ENCODE measurements around the gene ARHGAP20. TPM values are rescaled to one million over a fixed set of nuclear protein-coding genes. Genes with fewer than 3 reads are reported as not detected.

Gene ARHGAP20
- total and polyA plus RNA-seq, 2 of the 8 experiments (the other 6 are each of a cell fraction or from before 2014, with no cell fraction given): 0.05 to 0.28 TPM

GRCh38 chr11:110735455-110736170, 23.4 kb upstream of the ARHGAP20 start (continued):
- TF ChIP-seq, protein P1, sequence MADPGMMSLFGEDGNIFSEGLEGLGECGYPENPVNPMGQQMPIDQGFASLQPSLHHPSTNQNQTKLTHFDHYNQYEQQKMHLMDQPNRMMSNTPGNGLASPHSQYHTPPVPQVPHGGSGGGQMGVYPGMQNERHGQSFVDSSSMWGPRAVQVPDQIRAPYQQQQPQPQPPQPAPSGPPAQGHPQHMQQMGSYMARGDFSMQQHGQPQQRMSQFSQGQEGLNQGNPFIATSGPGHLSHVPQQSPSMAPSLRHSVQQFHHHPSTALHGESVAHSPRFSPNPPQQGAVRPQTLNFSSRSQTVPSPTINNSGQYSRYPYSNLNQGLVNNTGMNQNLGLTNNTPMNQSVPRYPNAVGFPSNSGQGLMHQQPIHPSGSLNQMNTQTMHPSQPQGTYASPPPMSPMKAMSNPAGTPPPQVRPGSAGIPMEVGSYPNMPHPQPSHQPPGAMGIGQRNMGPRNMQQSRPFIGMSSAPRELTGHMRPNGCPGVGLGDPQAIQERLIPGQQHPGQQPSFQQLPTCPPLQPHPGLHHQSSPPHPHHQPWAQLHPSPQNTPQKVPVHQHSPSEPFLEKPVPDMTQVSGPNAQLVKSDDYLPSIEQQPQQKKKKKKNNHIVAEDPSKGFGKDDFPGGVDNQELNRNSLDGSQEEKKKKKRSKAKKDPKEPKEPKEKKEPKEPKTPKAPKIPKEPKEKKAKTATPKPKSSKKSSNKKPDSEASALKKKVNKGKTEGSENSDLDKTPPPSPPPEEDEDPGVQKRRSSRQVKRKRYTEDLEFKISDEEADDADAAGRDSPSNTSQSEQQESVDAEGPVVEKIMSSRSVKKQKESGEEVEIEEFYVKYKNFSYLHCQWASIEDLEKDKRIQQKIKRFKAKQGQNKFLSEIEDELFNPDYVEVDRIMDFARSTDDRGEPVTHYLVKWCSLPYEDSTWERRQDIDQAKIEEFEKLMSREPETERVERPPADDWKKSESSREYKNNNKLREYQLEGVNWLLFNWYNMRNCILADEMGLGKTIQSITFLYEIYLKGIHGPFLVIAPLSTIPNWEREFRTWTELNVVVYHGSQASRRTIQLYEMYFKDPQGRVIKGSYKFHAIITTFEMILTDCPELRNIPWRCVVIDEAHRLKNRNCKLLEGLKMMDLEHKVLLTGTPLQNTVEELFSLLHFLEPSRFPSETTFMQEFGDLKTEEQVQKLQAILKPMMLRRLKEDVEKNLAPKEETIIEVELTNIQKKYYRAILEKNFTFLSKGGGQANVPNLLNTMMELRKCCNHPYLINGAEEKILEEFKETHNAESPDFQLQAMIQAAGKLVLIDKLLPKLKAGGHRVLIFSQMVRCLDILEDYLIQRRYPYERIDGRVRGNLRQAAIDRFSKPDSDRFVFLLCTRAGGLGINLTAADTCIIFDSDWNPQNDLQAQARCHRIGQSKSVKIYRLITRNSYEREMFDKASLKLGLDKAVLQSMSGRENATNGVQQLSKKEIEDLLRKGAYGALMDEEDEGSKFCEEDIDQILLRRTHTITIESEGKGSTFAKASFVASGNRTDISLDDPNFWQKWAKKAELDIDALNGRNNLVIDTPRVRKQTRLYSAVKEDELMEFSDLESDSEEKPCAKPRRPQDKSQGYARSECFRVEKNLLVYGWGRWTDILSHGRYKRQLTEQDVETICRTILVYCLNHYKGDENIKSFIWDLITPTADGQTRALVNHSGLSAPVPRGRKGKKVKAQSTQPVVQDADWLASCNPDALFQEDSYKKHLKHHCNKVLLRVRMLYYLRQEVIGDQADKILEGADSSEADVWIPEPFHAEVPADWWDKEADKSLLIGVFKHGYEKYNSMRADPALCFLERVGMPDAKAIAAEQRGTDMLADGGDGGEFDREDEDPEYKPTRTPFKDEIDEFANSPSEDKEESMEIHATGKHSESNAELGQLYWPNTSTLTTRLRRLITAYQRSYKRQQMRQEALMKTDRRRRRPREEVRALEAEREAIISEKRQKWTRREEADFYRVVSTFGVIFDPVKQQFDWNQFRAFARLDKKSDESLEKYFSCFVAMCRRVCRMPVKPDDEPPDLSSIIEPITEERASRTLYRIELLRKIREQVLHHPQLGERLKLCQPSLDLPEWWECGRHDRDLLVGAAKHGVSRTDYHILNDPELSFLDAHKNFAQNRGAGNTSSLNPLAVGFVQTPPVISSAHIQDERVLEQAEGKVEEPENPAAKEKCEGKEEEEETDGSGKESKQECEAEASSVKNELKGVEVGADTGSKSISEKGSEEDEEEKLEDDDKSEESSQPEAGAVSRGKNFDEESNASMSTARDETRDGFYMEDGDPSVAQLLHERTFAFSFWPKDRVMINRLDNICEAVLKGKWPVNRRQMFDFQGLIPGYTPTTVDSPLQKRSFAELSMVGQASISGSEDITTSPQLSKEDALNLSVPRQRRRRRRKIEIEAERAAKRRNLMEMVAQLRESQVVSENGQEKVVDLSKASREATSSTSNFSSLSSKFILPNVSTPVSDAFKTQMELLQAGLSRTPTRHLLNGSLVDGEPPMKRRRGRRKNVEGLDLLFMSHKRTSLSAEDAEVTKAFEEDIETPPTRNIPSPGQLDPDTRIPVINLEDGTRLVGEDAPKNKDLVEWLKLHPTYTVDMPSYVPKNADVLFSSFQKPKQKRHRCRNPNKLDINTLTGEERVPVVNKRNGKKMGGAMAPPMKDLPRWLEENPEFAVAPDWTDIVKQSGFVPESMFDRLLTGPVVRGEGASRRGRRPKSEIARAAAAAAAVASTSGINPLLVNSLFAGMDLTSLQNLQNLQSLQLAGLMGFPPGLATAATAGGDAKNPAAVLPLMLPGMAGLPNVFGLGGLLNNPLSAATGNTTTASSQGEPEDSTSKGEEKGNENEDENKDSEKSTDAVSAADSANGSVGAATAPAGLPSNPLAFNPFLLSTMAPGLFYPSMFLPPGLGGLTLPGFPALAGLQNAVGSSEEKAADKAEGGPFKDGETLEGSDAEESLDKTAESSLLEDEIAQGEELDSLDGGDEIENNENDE (IDR thresholded peaks at IDR 0.05; ENCODE audit: insufficient replicate concordance, low read length): no peak
- TF ChIP-seq MAFK (IDR thresholded peaks at IDR 0.05; ENCODE audit: low read depth, low read length): peak; percentile 57; the same call in 1 of the 2 replicates

All from H1 (cell line).